ENCODE results near the gene HGFAC.

Gene HGFAC

GRCh38 chr4:3427134-3427476 is 14.7 kb upstream of the HGFAC start:
- DNase-seq, result no peak

- DNase-seq, result no peak
These were observed 13.9 kb upstream of the HGFAC start for GRCh38 chr4:3427706-3428446.

GRCh38 chr4:3429651-3430050 is 12.1 kb upstream of the HGFAC start:
- DNase-seq, result no peak

GRCh38 chr4:3430524-3430923 is 11.2 kb upstream of the HGFAC start:
- no peak for DNase-seq

- no peak for DNase-seq
These were observed 10.2 kb upstream of the HGFAC start for GRCh38 chr4:3431446-3431993.

- no peak for DNase-seq
These were observed 9.4 kb upstream of the HGFAC start for GRCh38 chr4:3432381-3432790.

- no peak for DNase-seq
These were observed 8.5 kb upstream of the HGFAC start for GRCh38 chr4:3433138-3433869.

GRCh38 chr4:3434881-3435685 is 6.7 kb upstream of the HGFAC start:
- no peak for DNase-seq

GRCh38 chr4:3435686-3435956 is 6.1 kb upstream of the HGFAC start:
- DNase-seq, result no peak

- DNase-seq, result no peak
These were observed 5.5 kb upstream of the HGFAC start for GRCh38 chr4:3436048-3436797.

GRCh38 chr4:3436798-3437581 is 4.8 kb upstream of the HGFAC start:
- no peak for DNase-seq

- no peak for DNase-seq
These were observed 4.2 kb upstream of the HGFAC start for GRCh38 chr4:3437582-3437936.

GRCh38 chr4:3437998-3438846 is 3.5 kb upstream of the HGFAC start:
- DNase-seq, result no peak

GRCh38 chr4:3438847-3439180 is 3.0 kb upstream of the HGFAC start:
- no peak for DNase-seq

- no peak for DNase-seq
These were observed 2.4 kb upstream of the HGFAC start for GRCh38 chr4:3439391-3439790.

GRCh38 chr4:3440011-3440410 is 1.8 kb upstream of the HGFAC start:
- DNase-seq, result no peak

GRCh38 chr4:3440979-3441500 is 728 bp upstream of the HGFAC start:
- no peak for DNase-seq

GRCh38 chr4:3442460-3442958 is 741 bp downstream of the HGFAC start:
- no peak for DNase-seq

GRCh38 chr4:3442959-3443749 is 1.4 kb downstream of the HGFAC start:
- DNase-seq, result no peak

GRCh38 chr4:3443750-3444309 is 2.1 kb downstream of the HGFAC start:
- no peak for DNase-seq
